Renal cortex interstitium (tissue), 11 donors: ENCODE data around the gene MLPH. TPM values are rescaled to one million over a fixed set of nuclear protein-coding genes. Genes with fewer than 3 reads are reported as not detected.

Experiments used
- DNase-seq, 11 donors: peaks; one replicate each; pipeline ENCODE4 v3.0.0-alpha.2; 2013; ENCODE audit warnings: low read depth in 9 of 11, low spot score in 4 of 11; ENCODE audit errors: extremely low read depth in 1 of 11
- polyA plus RNA-seq, 3 donors: library from polyadenylated mRNA; unstranded; fragments of 120-200 nt; gene quantifications; one replicate each; pipeline ENCODE4 v1.2.1, GENCODE V29; 2013; ENCODE audit not compliant: insufficient read length in 3 of 3

Gene MLPH
- polyA plus RNA-seq, 3 donors, result 1.2 to 4.3 (median 2.2) TPM

DNA sequence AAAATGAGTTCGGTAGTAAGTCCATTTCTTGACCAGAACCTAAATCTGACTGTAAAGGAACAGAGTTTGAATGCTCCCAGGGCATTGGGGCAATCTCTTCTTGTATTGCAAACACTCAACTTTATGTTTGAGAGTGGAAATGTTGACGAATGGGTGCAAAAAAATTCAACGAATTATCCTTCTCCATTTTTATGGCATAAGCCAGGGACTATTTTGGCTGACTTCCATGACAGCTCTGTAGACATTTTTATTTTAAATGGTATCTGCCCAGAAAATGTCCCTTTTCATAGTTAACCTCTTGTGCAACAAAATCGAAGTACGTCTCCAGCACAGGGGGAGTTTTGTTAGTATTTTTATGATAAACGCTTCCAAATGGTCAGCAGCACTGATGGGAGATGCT, 3.7 kb downstream of the MLPH start:
- no peak for DNase-seq

DNA sequence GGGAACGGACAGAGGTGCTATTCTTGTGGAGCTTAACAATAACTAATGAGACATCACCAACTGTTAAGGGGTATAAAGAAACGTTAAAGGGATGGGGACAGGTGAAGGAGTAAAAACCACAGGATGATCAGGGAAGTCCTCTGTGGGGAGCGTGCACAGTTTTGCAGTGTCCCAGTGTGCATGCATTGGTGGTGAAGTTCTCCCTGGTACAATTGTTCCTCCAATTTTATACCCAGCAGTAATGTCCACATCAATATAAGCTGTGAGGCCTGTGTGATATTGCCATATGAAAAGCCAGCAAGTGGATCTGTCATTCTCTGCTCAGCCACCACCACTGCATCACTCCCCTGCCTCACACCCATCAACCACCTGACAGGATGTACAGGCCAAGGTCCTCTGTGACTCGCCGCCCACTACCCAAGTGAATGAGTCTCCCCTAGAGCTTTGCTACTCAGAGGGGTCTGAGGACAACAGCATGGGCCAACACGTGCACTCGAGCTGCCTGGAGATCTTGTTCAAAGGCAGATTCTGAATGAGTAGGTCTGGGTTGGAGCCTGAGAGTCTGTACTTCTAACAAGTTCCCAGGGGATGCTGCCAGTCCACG, 4.6 kb downstream of the MLPH start:
- DNase-seq, result no peak

DNA sequence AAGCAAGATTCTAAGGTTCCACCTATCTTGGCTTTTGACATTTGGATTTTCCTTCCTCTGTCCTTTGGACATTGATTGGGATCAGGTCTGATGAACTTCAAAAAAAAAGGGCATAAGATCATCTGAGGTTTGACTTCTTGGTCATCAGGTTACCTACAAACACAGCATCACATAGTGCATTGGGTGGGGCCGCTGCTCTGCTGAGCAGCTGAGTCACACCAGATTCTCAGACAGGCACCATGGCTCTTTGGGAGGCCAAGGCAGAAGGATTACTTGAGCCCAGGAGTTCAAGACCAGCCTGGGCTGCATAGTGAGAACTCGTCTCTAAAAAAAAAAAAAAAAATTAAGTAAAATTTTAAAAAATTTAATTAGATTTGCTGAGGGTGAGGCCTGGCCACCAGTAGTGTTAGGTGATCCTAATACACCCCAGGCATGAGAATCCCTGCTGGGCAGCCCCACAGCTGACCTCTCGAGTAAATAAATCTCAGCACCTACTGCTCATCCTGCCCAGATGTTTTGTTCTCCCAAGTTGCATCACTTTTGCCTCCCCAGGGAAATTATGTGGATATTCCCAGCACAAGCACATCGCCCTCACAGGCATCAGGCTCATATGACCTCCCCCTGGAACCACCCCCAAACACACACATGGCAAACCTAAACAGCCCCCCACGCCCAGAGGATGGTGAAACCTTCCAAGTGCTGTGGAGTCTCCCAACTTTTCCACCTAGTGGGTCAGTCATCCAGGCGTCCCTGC, 5.3 kb downstream of the MLPH start:
- DNase-seq, result no peak

DNA sequence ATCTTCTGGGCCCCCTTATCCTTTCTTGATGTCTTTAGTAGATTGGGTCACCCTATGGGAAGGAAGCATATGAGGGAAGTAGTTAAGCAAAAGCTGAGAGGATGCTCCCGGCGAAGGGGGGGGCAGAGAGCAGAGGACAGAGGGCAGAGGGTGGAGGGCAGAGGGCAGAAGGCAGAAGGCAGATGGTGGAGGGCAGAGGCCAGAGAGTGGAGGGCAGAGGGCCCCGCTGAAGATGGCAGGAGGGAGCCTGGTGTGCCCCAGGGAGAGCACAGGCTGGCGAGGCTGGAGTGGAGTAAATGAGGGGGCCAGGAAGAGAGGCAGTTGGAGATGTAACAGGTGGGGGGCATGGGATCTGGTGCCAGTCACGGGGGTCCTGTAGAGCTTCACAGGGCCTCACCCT, 7.0 kb downstream of the MLPH start:
- DNase-seq, result no peak

DNA sequence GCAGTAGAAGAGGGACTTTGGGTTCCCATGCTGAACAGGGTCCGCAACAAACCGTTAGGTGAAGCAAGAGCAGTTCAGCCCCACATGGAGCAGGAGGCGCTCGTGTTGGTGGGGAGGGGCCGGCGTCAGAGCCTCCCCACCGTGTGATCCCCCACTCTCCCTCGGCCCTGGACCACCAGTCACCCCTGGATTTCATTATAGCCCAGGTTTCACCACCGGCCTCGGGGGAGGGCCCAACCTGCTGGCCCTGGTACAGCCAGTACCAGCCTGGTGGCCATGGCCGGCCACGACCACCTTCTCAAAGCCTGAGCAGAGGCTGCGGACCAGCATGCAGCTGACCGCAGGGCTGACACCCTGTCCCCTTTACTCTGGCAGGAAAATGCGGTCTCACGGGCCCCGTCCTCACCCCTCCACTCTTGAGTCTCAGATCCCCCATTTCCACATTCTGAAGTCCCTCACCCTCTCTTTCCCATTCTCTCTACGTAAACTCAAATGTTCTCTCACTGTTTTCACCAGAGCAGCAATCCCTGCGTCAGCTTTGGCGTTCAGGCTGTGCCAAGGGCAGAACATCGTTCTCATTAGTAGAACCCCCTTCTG, 8.6 kb downstream of the MLPH start:
- no peak for DNase-seq

DNA sequence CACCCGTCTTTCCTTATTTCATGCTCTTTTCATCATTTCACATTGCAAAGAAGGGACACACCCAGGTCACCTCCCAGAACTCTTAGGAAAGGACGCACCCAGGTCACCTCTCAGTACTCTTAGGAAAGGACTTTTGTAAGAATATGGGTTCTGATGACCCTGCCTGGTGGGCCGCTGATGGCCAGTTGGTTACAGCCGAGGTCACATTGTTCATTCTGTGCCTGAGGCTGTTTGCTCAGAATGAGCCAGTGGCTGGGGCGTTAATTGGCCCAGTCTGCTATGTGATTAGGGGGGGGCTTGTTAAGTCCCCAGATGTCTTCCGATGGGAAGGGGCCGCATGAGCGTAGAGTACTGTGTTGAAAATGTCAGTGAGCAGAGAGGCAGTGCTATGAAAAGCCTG, 9.4 kb downstream of the MLPH start:
- no peak for DNase-seq

DNA sequence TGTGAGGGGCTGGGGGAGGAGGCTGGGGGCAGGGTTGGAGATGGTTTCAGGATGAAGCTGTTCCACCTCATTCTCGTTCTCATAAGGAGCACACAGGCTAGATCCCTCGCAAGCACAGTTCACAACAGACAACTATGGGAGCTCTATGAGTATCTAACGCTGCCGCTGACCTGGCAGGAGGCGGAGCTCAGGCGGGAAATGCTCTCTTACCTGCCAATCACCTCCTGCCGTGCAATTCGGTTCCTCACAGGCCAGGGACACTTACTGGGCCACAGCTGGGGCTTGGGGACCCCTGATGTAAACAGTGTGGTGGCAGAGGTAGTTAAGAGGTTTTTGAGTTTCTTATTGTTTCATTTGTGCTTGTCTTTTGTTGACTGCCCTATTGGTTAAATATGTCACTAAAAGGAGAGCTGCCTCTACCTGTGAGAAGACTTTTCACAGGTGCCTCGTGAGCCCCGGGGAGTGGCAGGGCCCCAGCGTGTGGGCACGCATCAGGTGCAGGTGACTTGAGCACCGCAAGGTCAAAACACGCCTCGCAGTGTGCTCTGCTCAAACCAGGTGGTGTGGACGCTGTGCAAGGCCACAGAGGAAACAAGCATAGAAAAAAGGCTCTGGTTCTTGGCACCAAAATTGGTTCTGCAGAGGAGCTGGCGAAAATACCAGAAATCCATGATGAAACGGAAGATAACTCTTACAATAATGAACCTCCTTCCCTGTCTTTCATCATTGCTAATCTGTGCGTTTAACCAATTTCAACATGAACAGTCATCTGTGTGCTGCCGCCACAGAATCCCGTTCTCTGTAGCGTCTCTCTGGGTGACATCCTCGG, 10.2 kb downstream of the MLPH start:
- DNase-seq, result no peak

DNA sequence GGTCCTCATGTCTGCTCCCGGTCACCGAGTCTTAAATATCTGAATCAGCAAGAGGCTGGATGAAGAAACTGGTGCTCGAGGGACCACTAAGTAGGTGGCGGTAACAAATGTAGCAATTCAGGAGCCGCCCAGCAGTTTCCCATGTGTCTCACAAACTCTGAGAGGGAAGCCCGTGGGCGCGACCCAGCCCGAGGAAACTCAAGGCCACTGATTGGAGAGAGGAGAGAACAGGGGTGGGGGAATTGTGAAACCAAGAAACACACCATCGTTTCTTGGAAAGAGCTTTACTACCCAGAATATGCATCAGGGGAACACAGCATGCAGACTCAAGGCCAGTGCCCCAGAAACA, 10.8 kb downstream of the MLPH start:
- no peak for DNase-seq

DNA sequence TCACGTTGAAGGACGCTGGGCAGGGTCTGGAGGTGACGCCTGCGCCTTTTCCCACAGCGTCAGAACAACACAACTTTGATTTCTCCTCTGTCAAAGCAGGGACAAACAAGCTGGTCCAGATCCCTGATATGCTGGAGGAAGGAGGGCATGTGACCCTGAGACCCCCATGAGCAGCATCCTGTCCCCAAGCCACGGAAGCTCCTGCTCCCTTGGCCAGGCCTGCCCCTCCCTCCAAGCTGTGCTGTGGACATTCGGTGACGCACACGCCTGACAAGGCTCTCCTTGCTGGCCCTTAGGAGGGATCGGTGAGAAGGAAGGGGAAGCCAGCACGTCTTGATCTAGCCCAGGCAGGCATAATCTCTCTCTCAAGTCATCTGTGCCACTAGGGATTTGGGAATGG, 11.3 kb downstream of the MLPH start:
- DNase-seq, result no peak

DNA sequence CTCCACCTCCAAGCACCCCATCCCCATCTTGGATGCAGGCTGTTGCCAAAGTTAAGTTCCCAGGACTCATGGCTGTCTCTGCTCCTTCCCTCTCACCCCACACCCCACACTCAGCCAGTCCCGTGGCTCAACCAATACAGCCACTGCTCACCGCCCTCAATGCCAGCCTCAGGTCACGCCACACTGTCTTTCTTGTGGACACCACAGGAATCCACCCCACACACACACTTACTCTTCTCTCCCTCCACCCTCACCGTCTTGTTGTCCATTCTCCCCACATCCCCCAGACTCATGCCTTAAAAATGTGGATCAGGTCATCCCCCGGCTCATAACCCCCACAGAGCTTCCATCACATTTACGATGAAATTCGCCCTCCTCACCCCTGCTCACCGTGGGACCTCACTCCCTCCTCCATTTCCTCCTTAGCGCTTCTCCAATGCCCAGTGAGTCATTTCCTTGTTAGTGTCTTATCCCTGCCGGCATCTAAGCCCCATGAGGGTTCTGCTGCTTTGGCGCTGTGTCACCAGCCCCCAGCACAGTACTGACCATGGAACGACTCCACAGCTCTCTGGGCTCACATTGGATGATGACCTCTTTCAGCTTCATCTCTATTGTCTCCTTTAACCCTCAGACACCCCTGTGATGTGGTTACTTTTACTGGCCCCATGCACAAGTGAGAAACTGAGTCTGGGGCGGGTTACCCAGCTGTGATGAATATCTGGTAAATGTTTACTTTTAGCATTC, 13.8 kb downstream of the MLPH start:
- no peak for DNase-seq

DNA sequence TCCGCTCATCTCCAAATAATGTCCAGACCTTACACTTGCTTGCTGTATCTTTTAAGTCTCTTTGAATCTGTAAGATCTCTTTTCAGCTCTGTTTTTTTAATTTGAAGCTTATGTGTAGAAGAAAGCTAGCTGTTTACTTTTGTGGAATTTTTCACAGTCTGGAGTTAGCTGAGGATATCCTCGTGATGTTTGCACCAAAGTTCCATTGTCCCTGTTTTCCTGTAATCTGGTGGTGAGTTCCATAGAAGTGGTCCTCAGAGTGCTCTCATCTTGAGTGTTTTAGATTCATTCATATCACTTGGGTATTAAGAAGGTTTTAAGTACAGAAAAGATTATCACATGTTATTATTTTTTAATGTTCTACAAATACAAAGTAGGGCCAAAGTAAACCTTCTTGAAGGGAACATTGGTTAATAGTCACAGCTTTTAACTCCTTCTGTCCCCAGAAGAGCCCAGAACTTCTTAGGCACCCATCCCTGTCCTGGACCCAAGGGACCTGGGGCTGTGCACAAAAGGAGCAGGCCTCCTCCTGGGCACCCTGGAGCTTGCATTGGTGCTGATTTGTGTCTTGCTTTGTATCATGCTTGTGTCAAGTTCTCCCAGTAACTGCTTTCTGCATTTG, 15.0 kb downstream of the MLPH start:
- no peak for DNase-seq

DNA sequence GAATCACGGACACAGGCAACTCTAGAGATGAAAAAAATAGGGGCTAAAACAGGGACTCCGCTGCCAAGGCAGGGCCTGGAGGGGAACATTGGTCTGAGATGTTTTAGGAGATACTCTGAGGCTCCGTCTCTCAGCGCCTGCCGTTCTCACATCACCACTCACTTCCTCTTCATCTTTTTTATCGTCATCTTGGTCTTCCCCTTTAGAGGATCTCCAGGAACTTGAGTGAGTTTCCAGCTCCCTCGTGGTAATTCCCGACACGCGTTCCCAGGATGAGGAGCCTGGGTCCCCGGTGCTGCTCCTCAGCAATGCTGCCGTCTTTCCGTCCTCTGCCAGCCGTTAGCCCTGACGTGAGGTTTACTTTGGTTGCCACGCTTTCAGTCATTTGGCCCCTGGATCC, 16.1 kb downstream of the MLPH start:
- no peak for DNase-seq

DNA sequence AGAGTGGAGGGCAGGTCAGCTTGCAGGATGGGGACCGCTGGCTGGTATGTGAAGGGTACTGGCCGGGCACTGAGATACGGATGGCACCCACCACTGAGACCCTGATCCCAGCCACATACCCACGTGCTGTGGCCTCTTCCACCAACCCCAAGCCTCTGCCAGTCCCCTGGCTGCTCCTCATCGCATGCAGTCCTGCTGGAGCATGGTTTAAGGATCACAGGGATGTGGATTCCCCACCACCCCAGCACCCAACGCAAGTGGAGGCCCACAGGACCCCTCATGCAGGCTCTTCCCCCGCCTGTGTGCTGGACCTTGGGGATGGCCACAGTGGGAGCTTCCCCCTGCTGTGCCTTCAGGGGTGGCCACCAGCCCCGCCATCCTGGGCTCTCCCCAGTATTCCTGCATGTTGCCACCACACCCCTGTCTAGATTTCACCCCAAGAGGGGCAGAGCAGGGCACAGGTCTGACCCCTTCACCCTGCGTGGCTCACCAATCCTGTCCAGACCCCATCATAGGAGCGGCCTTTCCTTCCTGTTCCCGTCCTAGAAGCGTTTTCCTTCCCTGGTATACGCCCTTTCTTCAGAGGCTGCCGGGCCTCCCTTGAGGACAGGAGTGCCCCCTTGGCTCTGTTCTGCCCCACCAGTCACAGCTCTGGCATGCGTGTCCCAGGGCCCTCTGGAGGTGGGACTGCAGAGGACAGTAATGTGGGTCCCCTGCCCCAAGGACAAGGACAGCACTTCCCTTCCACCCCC, 18.3 kb downstream of the MLPH start:
- no peak for DNase-seq

DNA sequence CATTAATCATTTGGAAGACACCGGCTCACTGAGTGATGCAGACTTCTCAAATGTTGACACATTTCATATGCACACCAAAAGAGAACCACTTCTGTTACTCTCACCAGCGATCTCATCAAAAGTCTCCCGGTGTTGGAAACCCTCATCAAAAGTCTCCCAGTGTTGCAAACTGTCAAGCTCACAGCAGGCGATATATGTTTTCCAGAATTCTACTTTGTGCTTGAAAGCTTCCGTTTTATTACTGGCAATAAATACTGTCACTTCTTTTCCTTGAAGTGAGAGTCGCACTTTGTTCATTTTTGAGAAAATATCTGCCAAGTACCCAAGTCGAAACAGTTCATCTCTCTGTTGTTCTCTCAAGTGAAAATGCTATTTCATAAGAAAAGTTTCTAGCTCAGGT, 20.5 kb downstream of the MLPH start:
- DNase-seq, result no peak

DNA sequence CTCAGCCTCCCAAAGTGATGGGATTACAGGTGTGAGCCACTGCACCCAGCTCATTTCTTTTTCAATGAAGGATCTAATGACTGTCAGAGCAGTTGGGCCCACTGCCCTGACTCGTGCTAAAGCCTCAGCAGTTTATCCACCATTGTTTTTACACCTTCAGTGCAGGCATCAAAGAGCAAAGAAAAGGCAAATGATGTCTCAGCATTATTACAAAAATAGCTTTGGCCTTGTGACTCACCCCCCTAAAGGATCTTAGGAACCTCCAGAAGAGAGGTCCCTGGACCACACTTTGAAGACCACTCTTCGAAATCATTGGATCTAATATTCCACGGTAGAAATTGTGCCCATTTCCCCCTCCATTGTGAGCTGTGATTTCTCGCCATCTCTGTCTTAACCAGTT, 21.3 kb downstream of the MLPH start:
- DNase-seq, result no peak

DNA sequence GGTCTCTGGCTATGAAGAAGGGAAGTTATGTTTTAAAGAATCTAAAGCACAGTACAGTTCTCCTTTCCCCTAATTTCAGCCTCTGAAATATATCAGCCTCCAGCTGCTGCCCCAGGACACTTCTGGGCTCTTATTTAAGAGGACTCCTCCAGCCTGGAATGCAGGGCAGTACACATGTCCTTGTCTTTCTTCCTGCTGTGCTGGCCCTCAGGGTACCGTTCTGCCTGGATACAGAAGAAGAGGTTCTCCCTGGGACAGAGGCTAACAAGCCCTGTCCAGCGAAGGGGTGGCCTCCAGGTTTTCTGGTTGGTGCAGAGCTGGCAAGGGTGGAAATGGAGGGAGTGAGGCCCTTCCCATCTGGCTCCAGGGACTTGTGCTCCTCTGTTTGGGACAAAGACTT, 22.1 kb downstream of the MLPH start:
- no peak for DNase-seq

DNA sequence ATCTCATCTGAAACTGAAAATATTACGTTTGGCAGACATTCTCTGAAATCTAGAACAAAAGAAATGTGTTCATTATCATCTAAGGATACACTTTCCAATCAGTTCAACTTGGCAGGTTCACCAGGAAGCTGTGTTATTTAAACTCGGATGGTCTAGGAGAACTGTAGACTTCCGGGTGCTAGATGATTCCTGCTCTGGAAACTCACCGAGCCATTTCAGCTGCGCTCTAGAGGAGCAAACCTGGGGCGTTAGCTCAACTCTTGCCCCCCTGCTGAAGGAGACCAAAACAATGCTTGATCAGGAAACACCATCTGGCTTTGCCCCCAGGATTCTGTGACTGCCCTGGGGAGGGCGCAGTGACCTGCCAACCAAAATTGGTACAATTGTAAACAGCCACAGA, 22.9 kb downstream of the MLPH start:
- no peak for DNase-seq

DNA sequence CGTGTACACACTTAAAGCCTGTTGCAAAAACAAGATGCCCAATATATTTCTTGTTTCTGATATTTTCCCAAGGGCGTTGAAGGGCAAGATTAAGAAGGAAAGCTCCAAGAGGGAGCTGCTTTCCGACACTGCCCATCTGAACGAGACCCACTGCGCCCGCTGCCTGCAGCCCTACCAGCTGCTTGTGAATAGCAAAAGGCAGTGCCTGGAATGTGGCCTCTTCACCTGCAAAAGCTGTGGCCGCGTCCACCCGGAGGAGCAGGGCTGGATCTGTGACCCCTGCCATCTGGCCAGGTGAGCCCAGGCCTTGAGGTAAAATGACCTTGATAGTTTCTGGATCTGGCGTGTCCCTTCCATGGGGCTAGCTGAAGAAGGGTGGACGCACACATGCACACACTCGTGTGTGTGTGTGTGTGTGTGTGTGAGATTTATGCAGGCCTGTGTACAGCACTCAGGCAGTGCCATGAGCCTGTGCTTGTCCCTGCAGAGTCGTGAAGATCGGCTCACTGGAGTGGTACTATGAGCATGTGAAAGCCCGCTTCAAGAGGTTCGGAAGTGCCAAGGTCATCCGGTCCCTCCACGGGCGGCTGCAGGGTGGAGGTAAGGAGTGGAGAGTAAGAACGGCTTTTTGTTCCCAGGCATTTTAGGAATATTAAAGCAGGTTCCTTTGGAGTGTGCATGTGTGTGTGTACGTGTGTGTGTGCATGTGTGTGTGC, 23.6 kb downstream of the MLPH start:
- no peak for DNase-seq
